HG03432 (cell line): Measurements from ENCODE around the gene ADPRHL1.
"Not testable (repeated sequence)": the region's sequence is repeated elsewhere in the genome, so short reads cannot be mapped to it uniquely, and the experiment has no call there.

Experiments used
- ATAC-seq: cut with Tn5 transposase; IDR thresholded peaks from one replicate; pipeline ENCODE4 v1.9.1; 2021; ENCODE audit warnings: mild to moderate bottlenecking, moderate library complexity; ENCODE audit not compliant: unreplicated experiment

ADPRHL1 gene

GRCh38 chr13:113435907-113436306, 17.4 kb downstream of the ADPRHL1 start:
- not testable (repeated sequence) for ATAC-seq

- ATAC-seq, result no peak
Measured at GRCh38 chr13:113433391-113433916, 19.8 kb downstream of the ADPRHL1 start.

GRCh38 chr13:113432506-113433270, 20.6 kb downstream of the ADPRHL1 start:
- ATAC-seq, result no peak

- ATAC-seq, result no peak
Measured at GRCh38 chr13:113431171-113431570, 22.1 kb downstream of the ADPRHL1 start.

- ATAC-seq, result no peak
Measured at GRCh38 chr13:113430378-113431110, 22.7 kb downstream of the ADPRHL1 start.

- no peak for ATAC-seq
Measured at GRCh38 chr13:113429608-113429985, 23.7 kb downstream of the ADPRHL1 start.

GRCh38 chr13:113428871-113429607, 24.2 kb downstream of the ADPRHL1 start:
- ATAC-seq, result no peak

- no peak for ATAC-seq
Measured at GRCh38 chr13:113428469-113428865, 24.8 kb downstream of the ADPRHL1 start.

GRCh38 chr13:113427562-113428468, 25.5 kb downstream of the ADPRHL1 start:
- no peak for ATAC-seq

GRCh38 chr13:113426591-113426986, 26.7 kb downstream of the ADPRHL1 start:
- ATAC-seq, result no peak

GRCh38 chr13:113425941-113426590, 27.2 kb downstream of the ADPRHL1 start:
- no peak for ATAC-seq

GRCh38 chr13:113423520-113424163, 29.6 kb downstream of the ADPRHL1 start:
- no peak for ATAC-seq

GRCh38 chr13:113422807-113423519, 30.3 kb downstream of the ADPRHL1 start:
- no peak for ATAC-seq

- ATAC-seq, result no peak
Measured at GRCh38 chr13:113421673-113422270, 31.5 kb downstream of the ADPRHL1 start.

GRCh38 chr13:113420833-113421600, 32.3 kb downstream of the ADPRHL1 start:
- ATAC-seq, result no peak

GRCh38 chr13:113420232-113420631, 33.1 kb downstream of the ADPRHL1 start:
- no peak for ATAC-seq

GRCh38 chr13:113419531-113420193, 33.6 kb downstream of the ADPRHL1 start:
- ATAC-seq, result no peak
